GM12875 (cell line): ENCODE measurements around the gene TBC1D14.
"Not testable (repeated sequence)": the region's sequence is repeated elsewhere in the genome, so short reads cannot be mapped to it uniquely, and the experiment has no call there.

Experiments
- H3K4me3 ChIP-seq: one replicate; pipeline ENCODE4 v1.5.1; 2011; ENCODE audit warnings: low read depth, low read length, control low read depth
- CTCF ChIP-seq: IDR thresholded peaks from 2 replicates; pipeline ENCODE4 v1.5.1; 2011; ENCODE audit warnings: low read depth, mild to moderate bottlenecking, control low read depth, inconsistent platforms, low read length, moderate library complexity, borderline replicate concordance; ENCODE audit not compliant: insufficient read depth

TBC1D14 gene

DNA sequence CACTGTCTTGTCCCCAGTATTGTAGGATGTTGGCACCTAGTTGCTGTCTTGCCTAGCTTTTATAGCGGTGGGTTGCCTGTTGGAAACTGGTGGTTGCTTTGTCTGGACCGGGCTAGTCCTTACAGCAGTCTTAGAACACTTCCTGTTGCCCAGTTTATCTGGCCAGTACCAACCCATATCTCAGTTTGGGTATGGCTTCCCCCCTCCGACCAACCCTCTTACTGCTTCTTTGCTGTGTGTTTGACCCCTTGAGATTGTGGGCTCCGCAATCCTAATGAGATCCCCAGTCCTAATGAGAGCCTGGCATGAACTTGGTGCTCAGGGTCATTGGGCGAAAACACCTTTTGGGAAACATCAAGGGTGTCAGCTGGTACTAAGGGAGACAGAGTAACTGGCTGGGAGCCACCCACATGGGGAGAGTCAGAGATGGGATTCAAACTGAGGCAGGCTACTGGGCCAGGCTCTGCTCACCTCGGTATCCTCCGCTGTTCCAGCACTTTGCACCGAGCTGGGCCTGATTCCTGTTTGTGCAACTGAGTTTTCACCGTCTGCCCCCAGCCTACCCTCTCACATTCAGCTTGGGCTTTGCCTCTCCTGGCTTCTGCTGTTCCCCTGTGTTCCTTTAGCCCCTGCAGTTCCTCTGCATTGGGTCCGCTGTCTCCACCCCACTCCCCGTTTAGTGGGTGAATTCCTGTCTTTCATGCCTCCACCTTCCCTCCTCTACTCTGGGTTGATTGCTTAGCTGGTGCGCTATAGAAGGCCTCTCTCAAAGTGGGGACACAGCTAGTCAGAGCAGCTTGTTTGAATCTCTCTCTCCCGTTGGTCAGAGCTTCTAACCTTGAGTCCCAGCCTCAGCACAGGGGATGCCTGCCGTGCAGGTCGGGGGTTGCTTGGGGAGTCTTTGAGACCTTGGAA lies 1.6 kb downstream of the TBC1D14 start:
- H3K4me3 ChIP-seq: no peak overlapping the region
- no peak for TF ChIP-seq CTCF

GRCh38 chr4:6911917-6912316 lies 2.3 kb downstream of the TBC1D14 start:
- not testable (repeated sequence) for H3K4me3 ChIP-seq

DNA sequence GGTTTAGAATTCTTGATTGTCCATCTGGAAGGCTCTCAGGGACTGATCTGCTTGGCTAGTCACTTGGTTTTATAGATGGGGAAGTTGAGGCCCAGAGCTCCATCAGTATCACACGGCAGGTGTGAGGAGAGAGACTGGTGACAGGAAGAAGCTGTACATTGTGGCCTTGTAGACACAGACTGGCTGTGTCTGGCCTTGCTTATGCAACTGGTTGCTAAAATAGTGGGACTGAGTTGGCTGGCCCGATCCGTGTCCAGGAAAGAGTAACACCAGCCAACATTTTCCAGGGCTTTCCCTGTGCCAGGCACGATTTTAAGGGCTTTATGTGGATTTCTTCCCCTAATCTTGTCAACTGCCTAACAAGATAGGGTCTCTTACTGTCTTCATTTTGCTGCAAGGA lies 2.8 kb downstream of the TBC1D14 start:
- no peak for TF ChIP-seq CTCF
- H3K4me3 ChIP-seq: no peak overlapping the region

- TF ChIP-seq CTCF: no peak
- H3K4me3 ChIP-seq: no peak overlapping the region
Measured at GRCh38 chr4:6913350-6913905, 3.8 kb downstream of the TBC1D14 start.

GRCh38 chr4:6914448-6914847 lies 4.8 kb downstream of the TBC1D14 start:
- no peak overlapping the region for H3K4me3 ChIP-seq

DNA sequence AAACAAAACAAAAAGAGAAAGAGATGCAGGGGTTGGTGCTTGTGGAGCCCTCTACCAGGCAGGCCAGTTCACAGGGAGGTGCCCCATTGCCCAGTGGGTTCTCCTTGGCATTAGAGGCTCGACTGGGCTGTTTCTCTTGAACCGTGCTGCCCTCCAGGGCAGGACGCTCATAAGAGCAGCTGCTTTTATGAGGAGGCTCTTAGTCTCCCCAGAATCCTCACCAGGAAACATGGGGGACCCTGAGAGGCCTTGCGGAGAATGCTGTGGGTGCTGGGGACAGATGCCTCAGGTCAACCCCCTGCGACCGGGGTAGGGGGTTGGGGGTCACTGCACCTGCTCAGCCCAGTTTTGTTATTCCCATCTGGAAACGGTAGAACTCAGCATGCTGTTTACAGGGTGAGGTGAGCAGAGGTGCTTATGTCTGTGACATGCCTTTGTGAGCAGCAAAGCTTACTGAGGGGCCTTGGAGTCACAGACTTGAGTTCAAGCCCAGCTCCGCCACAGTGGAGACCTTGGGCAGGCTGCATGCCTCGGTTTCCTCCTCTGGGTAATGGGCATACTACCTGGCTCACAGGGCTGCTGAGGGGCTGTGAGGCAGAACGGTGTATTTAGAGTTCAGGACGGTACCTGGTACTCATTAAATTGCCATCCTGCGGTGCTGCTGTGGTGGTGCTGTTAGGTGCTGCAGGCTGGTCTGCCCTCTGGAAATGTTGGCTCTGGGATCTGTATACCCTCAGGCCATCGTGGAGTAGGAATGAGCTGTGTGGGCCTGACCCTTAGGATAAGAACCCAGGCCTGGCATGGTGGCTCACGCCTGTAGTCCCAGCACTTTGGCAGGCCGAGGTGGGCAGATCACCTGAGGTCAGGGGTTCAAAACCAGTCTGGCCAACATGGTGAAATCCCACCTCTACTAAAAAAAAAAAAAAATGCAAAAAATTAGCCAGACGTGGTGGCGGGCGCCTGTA lies 5.7 kb downstream of the TBC1D14 start:
- TF ChIP-seq CTCF: no peak
- no peak overlapping the region for H3K4me3 ChIP-seq

More at GRCh38 chr4:6914448-6914847, 4.8 kb downstream of the TBC1D14 start:
- no peak for TF ChIP-seq CTCF

GRCh38 chr4:6916069-6916586 lies 6.5 kb downstream of the TBC1D14 start:
- H3K4me3 ChIP-seq: no peak overlapping the region
- TF ChIP-seq CTCF: no peak
